Activated CD8-positive, alpha-beta memory T cell treated with anti-CD3 and anti-CD28 coated beads, Interleukin-2, amount 50 U/mL, for 24 hours (primary cell): ENCODE data around the gene PLCB2.

Source experiments
- DNase-seq: peaks from one replicate; pipeline ENCODE4 v3.0.0-alpha.2; 2020; ENCODE audit errors: extremely low read depth

PLCB2 gene

GRCh38 chr15:40327457-40327856 lies 19.7 kb upstream of the PLCB2 start:
- DNase-seq = no peak

GRCh38 chr15:40325700-40326099 lies 18.0 kb upstream of the PLCB2 start:
- no peak for DNase-seq

GRCh38 chr15:40325188-40325587 lies 17.5 kb upstream of the PLCB2 start:
- DNase-seq = no peak

GRCh38 chr15:40323953-40324937 lies 16.5 kb upstream of the PLCB2 start:
- no peak for DNase-seq

GRCh38 chr15:40323239-40323952 lies 15.7 kb upstream of the PLCB2 start, which contains the start of gene INAFM2:
INAFM2 (plus strand) TSS chr15:40323692; CDS start chr15:40324056, 364 bp downstream.
- peak; percentile 69 for DNase-seq

GRCh38 chr15:40322531-40323238 lies 14.9 kb upstream of the PLCB2 start:
- no peak for DNase-seq

- DNase-seq = no peak
Measured at GRCh38 chr15:40320931-40321371, 13.2 kb upstream of the PLCB2 start.

- DNase-seq = no peak
Measured at GRCh38 chr15:40320409-40320808, 12.7 kb upstream of the PLCB2 start.

- DNase-seq = no peak
Measured at GRCh38 chr15:40317580-40317979, 9.8 kb upstream of the PLCB2 start.

GRCh38 chr15:40316931-40317330 lies 9.2 kb upstream of the PLCB2 start:
- no peak for DNase-seq

GRCh38 chr15:40314723-40315276 lies 7.1 kb upstream of the PLCB2 start:
- no peak for DNase-seq

- DNase-seq = no peak
Measured at GRCh38 chr15:40313531-40314398, 6.0 kb upstream of the PLCB2 start.

- DNase-seq = no peak
Measured at GRCh38 chr15:40312370-40313158, 4.8 kb upstream of the PLCB2 start.

GRCh38 chr15:40310993-40311392 lies 3.3 kb upstream of the PLCB2 start:
- DNase-seq = no peak

GRCh38 chr15:40310001-40310959 lies 2.5 kb upstream of the PLCB2 start:
- DNase-seq = no peak

GRCh38 chr15:40309344-40309862 lies 1.7 kb upstream of the PLCB2 start:
- DNase-seq = no peak

GRCh38 chr15:40306908-40307307 lies 827 bp downstream of the PLCB2 start:
- no peak for DNase-seq

GRCh38 chr15:40306371-40306770 lies 1.4 kb downstream of the PLCB2 start:
- DNase-seq = no peak
